OCI-M2 (cell line): ENCODE measurements around the gene LRRC56.

Source experiments
- DNase-seq: peaks from one replicate; lab custom pipeline; 2025; ENCODE audit not compliant: unreplicated experiment; lab: John Stamatoyannopoulos, UW

Gene LRRC56

GRCh38 chr11:557328-558132 is 20.2 kb downstream of the LRRC56 start:
- DNase-seq, result no peak

GRCh38 chr11:558503-558902 is 21.2 kb downstream of the LRRC56 start:
- DNase-seq, result no peak

GRCh38 chr11:559020-559620 is 21.8 kb downstream of the LRRC56 start:
- DNase-seq, result no peak

GRCh38 chr11:559712-560304 is 22.5 kb downstream of the LRRC56 start:
- DNase-seq, result no peak

GRCh38 chr11:560305-561147 is 23.2 kb downstream of the LRRC56 start, which contains the start of the genes LMNTD2 and RASSF7:
TSS of gene LMNTD2 (minus strand) at chr11:560738. CDS start at chr11:560716, 22 bp downstream.
TSS of gene RASSF7 (plus strand) at chr11:560970. CDS start at chr11:561769, 799 bp downstream.
- DNase-seq, result no peak

GRCh38 chr11:561148-562003 is 24.0 kb downstream of the LRRC56 start:
- DNase-seq, result no peak

GRCh38 chr11:562046-562645 is 24.8 kb downstream of the LRRC56 start:
- no peak for DNase-seq

GRCh38 chr11:563066-563811 is 25.9 kb downstream of the LRRC56 start:
- DNase-seq, result no peak

- DNase-seq, result no peak
Observed at GRCh38 chr11:563812-564578, 26.7 kb downstream of the LRRC56 start.

- no peak for DNase-seq
Observed at GRCh38 chr11:565921-566509, 28.7 kb downstream of the LRRC56 start.

GRCh38 chr11:567011-567628 is 29.8 kb downstream of the LRRC56 start:
- DNase-seq, result no peak

- DNase-seq, result no peak
Observed at GRCh38 chr11:567629-568292, 30.4 kb downstream of the LRRC56 start.

GRCh38 chr11:568306-569157 is 31.2 kb downstream of the LRRC56 start:
- peak; percentile 28 for DNase-seq

- DNase-seq, result no peak
Observed at GRCh38 chr11:569158-569885, 32.0 kb downstream of the LRRC56 start.

- DNase-seq, result no peak
Observed at GRCh38 chr11:571802-572185, 34.5 kb downstream of the LRRC56 start.
